22Rv1 (cell line): Measurements from ENCODE around the gene APBA1.

Experiments used
- CTCF ChIP-seq: fragments of 450-650 bp; IDR thresholded peaks from 2 replicates; pipeline ENCODE4 v1.5.1; 2017; ENCODE audit warnings: mild to moderate bottlenecking
- ZFX ChIP-seq: fragments of 450-650 bp; IDR thresholded peaks from 2 replicates; pipeline ENCODE4 v1.6.1; 2017; ENCODE audit warnings: antibody characterized with exemption, borderline replicate concordance

GRCh38 chr9:69697475-69697874 lies 25.3 kb upstream of the APBA1 start:
- no peak for TF ChIP-seq CTCF
- no peak for TF ChIP-seq ZFX
